ENCODE measurements around the gene METTL1.

- no peak for TF ChIP-seq CTCF (IDR thresholded peaks at IDR 0.05)
- TF ChIP-seq POLR2A (IDR thresholded peaks at IDR 0.05): no peak
- no peak for TF ChIP-seq EP300 (IDR thresholded peaks at IDR 0.05)
These were observed 34.1 kb downstream of the METTL1 start for GRCh38 chr12:57737467-57738460.

Data from ovary (tissue), 3 donors.